HG02884 (cell line): ENCODE measurements around the gene WNT5B.

ENCODE experiments used
- ATAC-seq: cut with Tn5 transposase; IDR thresholded peaks from one replicate; pipeline ENCODE4 v1.9.1; 2021; ENCODE audit warnings: mild to moderate bottlenecking, moderate library complexity; ENCODE audit not compliant: unreplicated experiment

WNT5B gene

DNA sequence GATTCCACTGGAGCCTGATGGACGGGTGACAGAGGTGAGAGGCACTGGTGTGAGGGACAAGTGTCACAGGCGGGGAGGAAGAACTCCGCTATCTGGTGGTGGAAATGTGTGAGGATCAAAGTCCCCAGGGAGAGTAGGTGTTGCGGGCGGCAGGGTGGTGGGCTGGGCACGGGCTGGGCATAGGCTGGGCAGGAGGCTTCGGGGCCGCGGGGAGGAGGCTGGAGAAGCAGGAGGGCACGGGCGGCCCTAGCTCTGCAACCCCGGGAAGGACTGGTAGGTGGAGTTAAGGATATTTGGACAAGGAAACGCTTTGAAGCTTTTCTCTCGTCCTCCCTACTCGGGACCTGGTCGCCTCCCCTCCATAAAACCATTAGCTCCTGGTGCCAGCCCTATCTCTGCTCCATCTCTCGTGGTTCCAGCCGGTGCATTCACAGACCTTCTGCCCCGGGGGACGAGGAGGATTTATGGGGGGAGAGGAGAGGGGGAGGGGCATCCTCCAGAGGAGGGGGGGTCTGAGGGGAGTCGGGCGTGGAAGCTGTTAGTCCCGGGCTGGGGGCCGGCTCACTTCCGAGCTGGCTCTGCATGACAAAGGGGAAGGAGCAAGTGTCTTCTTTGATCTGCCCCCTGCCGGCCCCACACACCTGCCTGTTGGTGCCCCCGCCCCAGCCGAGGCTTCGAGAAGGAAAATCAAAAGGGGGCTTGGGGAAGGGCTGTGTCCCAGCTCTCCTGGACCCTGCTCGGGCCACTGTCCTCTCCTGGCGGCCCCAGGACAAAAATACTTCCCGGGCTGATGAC is 504 bp downstream of the WNT5B start:
- ATAC-seq = no peak

DNA sequence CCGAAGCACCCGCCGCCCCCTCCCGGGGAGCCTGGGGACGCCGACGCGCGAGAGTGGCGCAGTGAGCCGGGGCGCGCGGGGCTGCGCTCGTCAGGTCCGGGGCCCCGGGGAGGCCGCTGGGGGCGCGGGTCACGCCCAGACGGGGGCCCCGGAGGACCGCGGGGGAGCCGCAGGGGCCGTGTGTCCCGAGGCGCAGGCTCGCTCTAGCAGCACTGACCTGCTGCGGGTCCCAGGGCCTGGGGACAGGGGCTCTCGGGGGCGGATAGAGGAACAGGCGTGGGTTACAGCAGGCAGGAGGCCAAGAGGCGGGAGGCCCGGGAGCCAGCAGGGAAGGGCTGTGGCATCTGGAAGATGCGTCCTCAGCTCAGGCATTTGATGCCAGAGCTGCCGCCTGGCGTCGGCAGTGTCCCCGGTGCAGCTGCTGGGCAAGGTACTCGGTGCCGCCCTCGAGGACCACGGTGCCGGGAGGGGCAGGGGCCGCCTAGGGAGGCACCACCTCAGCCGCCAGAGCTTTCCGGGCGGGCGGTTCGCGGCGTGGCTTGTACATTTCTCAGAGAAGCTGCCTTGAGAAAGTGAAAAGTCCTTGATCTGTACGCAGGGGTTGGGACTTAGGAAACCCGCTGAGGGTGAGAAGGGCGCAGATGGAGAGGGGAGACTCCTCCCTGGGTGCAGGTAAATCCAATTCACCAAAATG is 1.2 kb downstream of the WNT5B start:
- no peak for ATAC-seq

DNA sequence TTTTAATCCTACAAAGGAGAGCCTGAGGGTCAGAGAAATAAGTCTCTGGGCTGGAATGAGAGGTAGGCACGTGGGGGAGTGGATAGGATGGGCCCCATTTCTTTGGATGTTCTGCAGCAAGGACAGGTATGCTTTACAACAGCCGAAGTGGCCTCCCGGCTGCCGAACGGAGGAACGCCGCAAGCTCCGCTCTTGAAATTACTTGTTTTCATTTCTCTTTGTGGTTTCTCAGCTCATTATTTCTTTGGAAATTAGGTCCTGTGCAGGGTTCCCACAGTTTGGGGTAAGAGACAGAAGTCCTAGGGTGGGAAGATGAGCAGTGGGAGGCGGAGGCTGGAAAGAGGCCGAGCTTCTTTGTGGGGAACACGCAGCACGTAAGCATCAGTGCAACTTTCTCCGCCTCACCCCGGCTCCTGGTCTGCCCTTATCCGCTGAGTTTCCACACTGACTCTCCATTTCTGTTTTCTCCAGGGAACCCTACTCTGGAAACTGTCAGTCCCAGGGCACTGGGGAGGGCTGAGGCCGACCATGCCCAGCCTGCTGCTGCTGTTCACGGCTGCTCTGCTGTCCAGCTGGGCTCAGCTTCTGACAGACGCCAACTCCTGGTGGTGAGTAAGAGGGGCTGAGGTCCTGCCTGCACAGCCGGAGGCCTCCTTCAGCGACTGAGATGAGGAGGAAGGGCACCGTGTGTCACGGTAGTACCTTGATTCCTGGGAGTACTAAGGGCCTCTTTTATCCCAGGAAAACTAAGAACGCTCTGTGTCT is 2.0 kb downstream of the WNT5B start:
- no peak for ATAC-seq

DNA sequence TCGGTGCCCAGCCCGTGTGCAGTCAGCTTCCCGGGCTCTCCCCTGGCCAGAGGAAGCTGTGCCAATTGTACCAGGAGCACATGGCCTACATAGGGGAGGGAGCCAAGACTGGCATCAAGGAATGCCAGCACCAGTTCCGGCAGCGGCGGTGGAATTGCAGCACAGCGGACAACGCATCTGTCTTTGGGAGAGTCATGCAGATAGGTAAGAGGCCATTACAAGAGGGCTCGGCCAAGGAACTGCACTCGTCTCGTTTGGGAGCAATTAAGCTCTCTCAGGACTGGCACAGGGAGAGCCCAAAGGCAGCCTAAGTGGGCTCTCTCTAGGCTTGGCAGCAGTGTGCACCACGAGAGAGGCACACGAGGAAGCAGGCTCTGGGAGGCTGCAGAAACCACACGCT is 3.7 kb downstream of the WNT5B start:
- ATAC-seq = no peak

DNA sequence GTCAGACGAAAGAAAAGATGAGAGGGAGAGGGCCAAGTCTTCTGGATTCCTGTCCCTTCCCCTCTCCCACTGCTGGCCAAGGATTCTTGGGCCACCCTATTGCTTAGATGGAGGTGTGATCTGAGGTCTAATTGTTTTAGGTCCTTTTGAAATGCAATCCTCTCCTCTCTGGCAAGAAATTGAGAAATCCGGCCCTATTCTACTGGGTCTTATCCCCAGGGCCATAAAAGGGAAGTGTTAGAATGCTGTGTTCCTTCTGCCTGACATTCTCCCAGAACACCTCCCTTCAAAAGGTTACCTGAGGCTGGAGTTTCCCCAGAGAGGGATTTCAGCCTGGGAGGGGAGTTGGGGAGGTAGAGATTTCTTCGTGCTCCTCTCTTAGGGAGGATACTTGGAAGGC is 4.4 kb downstream of the WNT5B start:
- no peak for ATAC-seq

DNA sequence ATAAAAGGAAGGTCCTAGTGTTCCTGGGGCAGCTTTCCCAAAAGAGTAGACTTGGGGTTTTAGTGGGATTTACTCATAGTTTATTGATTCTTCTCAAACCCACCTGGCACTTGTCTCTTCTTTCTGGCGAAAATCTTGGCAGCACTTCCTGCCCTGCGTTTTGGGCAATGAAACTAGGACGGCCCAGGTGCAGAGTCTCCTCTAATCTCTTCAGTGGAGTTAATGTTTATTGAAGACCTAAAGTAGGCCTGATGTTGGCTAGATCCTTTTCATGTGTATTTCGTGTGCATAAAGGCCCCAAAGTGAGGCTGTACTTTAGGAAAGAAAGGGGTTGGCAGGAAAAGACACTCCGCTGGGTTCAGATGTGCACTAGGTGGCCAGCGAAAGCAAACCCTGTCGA is 5.1 kb downstream of the WNT5B start:
- no peak for ATAC-seq

DNA sequence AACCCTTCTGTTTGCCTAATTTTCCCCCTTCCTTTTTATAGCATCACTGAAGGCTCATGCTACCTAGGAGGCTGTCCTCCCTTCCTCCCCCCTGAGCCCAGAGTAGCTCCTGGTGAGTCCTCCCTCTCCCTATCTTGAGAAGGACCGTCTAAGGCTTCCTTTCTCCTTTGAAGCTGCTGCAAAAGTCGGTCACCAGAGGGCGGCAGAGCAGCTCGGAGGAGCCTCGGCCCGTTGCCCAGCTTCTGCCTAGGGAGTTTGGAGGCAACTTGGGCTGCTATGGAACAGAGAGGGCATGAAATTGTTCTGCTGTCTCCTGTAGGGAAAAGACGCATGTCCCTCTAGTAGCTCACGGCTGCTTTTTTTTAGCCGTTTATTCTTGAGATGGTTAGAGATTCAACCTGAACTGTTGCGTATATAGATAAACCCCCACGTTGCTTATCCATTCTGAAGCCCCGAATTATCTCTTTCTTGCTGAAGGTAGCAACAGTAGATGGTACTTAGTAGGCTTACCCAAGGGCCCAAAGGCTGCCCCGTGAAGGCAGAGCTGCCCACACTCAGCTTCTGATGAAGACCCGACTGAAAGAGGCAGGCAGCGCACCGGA is 5.7 kb downstream of the WNT5B start:
- ATAC-seq = no peak

DNA sequence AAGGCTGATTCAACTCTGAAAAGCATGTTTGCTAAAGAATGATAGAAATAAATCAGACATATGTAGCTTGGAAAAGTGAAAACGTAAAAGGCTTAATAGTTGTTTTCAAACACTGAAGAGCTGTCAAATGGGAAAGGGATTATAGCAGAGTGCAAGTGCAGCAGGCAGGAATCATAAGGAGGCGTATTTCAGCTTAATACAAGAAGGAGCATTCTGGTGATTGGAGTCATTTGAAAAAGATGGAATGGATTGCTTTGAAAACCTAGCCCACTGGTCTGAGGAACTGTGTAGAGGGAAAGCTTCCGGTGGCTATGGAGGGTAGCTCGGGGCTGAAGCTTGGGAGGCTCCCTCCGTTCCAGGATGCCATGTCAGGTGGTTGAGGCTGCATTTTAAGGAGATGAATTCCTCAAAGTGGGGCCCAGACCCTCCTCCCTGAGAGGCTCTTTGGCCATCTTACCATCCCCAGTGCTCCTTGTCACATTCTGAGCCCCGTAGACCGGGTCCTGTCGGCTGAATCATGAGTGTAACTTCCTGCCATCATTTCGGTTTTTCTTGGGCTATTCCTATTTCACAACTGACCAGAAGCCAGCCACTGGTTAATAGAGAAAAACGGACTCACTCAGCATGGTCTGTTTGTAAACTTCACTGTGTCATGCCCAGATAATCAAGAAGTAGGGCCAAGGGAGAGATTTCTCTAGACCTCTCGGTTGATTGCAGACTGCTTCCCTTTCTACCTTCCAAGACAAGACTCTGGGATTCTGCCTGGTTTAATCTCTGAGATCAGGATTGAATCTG is 6.5 kb downstream of the WNT5B start:
- no peak for ATAC-seq

DNA sequence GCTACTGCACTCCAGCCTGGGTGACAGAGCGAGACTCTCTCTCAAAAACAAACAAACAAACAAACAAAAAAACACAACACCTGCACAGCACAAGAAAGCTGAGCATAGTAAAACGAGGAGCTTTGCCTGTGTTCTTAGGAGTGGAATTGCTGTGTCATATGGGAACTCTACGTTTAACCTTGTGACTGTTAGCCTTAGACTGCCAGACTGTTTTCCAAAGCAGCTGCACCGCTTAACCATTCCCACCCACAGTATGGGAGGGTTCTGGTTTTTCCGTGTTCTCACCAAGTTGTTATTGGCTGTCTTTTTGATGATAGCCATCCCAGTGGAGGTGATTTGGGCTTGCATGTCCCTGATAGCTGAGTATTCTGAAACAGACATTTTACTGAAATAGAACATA is 9.2 kb downstream of the WNT5B start:
- ATAC-seq = no peak

DNA sequence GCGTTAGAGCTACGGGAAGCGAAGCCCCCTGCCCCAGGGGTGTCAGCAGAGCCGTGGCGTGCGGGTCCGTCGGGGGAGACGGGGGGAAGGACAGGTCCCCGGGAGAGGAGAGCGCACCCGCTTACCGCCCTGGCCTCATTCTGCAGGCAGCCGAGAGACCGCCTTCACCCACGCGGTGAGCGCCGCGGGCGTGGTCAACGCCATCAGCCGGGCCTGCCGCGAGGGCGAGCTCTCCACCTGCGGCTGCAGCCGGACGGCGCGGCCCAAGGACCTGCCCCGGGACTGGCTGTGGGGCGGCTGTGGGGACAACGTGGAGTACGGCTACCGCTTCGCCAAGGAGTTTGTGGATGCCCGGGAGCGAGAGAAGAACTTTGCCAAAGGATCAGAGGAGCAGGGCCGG is 10.5 kb downstream of the WNT5B start:
- no peak for ATAC-seq

DNA sequence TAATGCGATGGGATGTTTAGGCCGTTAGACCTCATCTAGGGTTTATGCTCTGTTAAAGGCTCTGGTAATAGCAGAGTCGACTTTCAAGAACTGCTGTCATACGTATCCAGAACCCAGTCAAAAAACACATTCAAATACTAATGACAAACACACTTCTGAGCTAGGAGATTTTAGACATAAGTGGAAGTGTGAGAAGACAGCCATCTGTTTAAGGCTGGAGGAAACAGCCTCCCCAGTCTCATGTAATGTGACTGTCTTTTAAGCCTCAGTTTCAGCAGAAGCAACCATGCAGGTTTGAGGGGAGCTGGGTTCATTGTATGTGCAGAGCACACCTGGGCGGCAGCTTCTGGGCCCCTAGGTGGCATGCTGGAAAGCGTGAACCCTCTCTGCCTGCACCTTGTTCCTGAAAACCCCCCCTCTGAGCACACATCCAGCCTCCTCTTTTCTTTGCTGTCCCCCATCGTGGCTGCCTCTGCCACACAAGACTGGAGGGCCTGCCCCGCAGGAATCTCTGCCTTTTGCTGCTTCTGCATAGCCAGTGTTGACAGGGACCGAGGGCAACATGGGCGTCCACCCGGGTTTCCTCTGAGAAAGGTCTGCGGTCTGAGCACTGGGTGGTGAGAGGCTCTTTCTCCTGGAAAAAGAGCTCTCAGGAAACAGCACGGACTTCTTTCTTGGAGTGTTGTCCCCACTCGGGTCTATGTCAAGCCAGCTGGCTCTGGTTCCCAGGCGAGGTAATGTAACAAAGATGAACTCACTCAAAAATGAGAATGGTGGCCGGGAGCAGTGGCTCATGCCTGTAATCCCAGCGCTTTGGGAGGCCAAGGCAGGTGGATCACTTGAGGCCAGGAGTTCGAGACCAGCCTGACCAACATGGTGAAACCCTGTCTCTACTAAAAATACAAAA is 11.6 kb downstream of the WNT5B start:
- ATAC-seq = no peak

DNA sequence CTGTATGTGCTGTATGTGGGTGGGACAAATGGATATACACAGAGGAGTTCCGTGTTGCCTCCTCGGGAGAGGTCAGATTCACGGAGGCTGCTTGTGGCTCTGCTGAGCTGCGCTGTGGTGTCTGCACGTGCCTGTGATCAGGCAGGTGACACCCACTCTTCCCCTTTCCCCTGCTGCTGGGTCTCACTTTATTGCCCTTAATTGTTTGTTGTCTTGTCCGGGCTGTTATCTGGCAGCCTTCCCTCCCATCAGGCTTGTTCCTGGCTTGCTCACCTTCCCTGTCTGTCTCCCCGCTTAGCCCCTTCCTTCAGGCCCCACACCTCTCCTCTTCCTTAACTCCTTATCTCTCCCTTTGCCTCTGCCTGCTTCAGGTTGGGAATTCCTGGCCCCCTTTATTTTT is 13.5 kb downstream of the WNT5B start:
- ATAC-seq = no peak

DNA sequence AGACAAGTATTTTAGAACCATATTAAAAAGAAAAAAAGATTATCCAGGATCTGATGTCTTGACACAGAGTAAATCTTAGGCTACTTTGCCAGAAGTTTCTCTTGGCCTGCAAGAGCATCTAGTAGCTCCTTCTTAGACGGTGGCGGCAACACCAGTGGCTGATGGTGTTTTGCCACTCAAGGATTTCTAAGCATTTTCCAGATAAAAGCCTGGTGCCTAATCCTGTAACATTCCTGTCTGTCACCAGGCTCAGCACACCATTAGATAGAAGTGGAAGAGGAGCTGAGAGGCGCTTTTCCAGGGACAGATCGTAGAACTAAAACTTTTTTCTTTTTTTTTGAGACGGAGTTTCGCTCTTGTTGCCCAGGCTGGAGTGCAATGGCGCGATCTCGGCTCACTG is 14.0 kb downstream of the WNT5B start:
- ATAC-seq = no peak

DNA sequence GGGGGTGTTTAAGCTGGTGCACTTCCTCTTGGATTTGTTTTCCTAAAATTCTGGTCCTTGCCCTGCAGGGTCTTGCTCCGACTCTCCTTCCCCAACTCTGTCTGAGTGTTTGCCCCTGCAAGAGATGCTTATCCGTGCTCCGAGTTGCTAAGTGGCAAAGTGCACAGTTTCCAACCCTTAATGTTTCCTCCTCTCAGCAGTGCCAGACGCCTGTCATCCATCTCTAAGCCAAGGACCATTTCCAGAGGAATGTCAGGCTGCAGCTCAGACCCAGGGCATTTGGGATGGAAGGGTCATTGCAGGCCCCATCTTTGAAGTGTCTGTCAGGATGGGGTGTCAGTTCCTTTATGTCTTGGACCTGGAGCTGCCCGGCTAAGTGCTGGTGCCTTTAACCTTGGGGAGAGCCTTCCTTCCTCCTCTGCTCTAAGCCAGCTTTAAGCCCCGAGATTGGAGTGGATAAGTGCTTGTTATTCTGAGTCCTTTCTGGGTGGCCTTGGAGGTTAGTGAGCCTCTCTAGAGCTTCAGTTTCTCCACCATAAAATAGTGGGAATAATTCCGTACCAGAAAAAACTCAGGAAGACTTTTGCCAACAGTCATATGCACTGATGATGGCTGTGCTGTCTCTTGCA is 15.0 kb downstream of the WNT5B start:
- ATAC-seq = no peak

DNA sequence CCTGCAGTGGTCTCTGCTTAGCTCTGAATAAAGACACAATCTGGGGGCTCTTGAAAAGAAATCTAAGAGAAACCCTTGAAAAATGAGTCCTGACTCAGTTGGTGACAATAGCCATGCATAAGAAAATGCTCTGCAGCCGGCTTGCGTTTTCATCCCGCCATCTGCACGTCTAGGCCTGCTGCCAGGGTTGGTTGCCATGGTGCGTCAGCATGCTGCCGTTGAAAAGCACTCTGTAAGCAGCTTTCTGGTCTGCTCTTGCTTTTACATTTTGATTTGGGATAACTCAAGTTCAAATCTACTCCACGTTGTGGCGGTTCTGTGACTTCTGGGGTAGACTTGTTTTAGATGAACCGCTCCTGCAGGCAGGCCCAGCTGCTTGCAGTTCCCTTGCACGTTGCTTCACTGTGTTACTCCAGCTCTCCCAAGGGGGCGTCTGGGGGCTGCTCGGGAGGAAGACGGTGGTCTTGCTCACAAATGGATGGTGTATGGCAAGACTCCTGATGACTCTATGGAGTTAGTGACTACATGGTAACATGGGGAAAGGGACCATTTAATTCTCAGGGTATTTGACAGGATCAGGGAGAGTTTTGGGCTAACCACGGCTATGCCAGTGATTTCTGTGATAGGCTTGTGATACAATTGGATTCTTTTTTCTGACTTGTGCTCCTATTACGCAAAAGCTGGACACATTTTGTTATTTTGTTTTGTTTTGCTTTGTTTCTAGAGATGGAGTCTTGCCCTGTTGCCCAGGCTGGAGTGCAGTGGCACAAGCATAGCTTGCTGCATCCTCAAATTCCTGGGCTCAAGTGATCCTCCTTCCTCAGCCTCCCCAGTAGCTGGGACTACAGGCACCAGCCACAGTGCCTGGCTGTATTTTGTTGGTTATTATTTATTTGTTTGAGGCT is 15.8 kb downstream of the WNT5B start:
- no peak for ATAC-seq

DNA sequence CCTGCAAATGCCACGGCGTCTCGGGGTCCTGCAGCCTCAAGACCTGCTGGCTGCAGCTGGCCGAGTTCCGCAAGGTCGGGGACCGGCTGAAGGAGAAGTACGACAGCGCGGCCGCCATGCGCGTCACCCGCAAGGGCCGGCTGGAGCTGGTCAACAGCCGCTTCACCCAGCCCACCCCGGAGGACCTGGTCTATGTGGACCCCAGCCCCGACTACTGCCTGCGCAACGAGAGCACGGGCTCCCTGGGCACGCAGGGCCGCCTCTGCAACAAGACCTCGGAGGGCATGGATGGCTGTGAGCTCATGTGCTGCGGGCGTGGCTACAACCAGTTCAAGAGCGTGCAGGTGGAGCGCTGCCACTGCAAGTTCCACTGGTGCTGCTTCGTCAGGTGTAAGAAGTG is 16.8 kb downstream of the WNT5B start:
- ATAC-seq = no peak

DNA sequence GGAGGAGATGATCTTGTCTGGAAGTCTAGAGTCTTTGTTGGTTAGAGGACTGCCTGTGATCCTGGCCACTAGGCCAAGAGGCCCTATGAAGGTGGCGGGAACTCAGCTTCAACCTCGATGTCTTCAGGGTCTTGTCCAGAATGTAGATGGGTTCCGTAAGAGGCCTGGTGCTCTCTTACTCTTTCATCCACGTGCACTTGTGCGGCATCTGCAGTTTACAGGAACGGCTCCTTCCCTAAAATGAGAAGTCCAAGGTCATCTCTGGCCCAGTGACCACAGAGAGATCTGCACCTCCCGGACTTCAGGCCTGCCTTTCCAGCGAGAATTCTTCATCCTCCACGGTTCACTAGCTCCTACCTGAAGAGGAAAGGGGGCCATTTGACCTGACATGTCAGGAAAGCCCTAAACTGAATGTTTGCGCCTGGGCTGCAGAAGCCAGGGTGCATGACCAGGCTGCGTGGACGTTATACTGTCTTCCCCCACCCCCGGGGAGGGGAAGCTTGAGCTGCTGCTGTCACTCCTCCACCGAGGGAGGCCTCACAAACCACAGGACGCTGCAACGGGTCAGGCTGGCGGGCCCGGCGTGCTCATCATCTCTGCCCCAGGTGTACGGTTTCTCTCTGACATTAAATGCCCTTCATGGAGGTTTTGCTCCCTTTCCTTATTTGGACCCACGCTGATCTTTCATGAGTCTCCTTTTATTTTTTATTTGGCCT is 17.7 kb downstream of the WNT5B start:
- ATAC-seq = no peak

DNA sequence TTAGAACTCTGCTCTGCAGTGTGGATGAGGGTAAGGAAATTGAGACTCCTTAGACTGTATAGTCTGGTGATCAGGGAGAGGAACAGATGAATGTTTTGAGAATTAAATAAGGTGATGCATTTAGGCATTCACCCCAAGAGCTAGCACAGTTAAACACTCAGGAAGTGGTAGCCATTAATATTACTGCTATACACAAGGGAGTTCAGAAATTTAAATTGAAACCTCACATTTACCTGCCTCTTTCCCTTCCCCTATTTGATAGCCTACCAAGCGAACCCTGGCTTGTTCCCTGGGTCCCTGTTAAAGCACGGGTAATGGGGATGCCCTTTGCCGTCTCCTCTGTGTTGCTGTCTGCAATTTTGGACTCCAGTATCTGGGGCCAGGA is 18.2 kb downstream of the WNT5B start:
- ATAC-seq = no peak
